HepG2 (cell line): ENCODE data around the gene GNAL. TPM values are rescaled to one million over a fixed set of nuclear protein-coding genes. Genes with fewer than 3 reads are reported as not detected.

Experiments
- CBX5 ChIP-seq: sonication (generic); formaldehyde crosslinking; IDR thresholded peaks from 2 replicates; pipeline ENCODE4 v1.4.0; 2020; ENCODE audit warnings: missing genetic modification reagents, borderline replicate concordance
- FLYWCH1 ChIP-seq: sonication (generic); formaldehyde crosslinking; IDR thresholded peaks from 2 replicates; pipeline ENCODE4 v1.8.1; 2023; ENCODE audit warnings: mild to moderate bottlenecking, missing genetic modification reagents
- NFKBIZ ChIP-seq: IDR thresholded peaks from 2 replicates; pipeline ENCODE4 v1.6.1; 2018; ENCODE audit warnings: missing genetic modification reagents, missing compliant biosample characterization
- NFRKB ChIP-seq: fragments of 450-650 bp; IDR thresholded peaks from 2 replicates; pipeline ENCODE4 v1.6.1; 2017
- PAWR ChIP-seq: sonication (generic); formaldehyde crosslinking; IDR thresholded peaks from 2 replicates; pipeline ENCODE4 v1.4.0; 2020; ENCODE audit warnings: missing genetic modification reagents, mild to moderate bottlenecking, borderline replicate concordance
- PHF20 ChIP-seq: sonication (generic); formaldehyde crosslinking; IDR thresholded peaks from 2 replicates; pipeline ENCODE4 v1.5.0; 2020; ENCODE audit warnings: mild to moderate bottlenecking, missing genetic modification reagents
- SMC3 ChIP-seq: IDR thresholded peaks from 2 replicates; pipeline ENCODE4 v1.6.1; 2011; ENCODE audit warnings: low read length, improper control_type of control experiment
- TEAD3 ChIP-seq: optimal IDR thresholded peaks from 2 replicates; pipeline ENCODE3; 2016; ENCODE audit warnings: borderline replicate concordance
- ZMYM4 ChIP-seq: sonication (generic); formaldehyde crosslinking; IDR thresholded peaks from 2 replicates; pipeline ENCODE4 v1.8.1; 2023; ENCODE audit warnings: mild to moderate bottlenecking, missing genetic modification reagents
- ZNF232 ChIP-seq: sonication (generic); formaldehyde crosslinking; IDR thresholded peaks from 2 replicates; pipeline ENCODE4 v1.4.0; 2020; ENCODE audit warnings: missing genetic modification reagents, borderline replicate concordance
- ZNF24 ChIP-seq: fragments of 450-650 bp; IDR thresholded peaks from 2 replicates; pipeline ENCODE4 v1.6.1; 2017; ENCODE audit warnings: antibody characterized with exemption, mild to moderate bottlenecking
- ZNF451 ChIP-seq: sonication (generic); formaldehyde crosslinking; IDR thresholded peaks from 2 replicates; pipeline ENCODE4 v1.5.0; 2020; ENCODE audit warnings: mild to moderate bottlenecking, missing genetic modification reagents
- ZNF761 ChIP-seq: sonication (generic); formaldehyde crosslinking; conservative IDR thresholded peaks from 2 replicates; pipeline ENCODE4 v1.4.0; 2020; ENCODE audit warnings: mild to moderate bottlenecking, missing genetic modification reagents
- ZNF766 ChIP-seq: sonication (generic); formaldehyde crosslinking; IDR thresholded peaks from 2 replicates; pipeline ENCODE4 v1.5.0; 2020; ENCODE audit warnings: missing genetic modification reagents, borderline replicate concordance
- ZSCAN21 ChIP-seq: sonication (generic); formaldehyde crosslinking; IDR thresholded peaks from 2 replicates; pipeline ENCODE4 v1.8.0; 2022; ENCODE audit warnings: mild to moderate bottlenecking, missing genetic modification reagents, moderate library complexity, borderline replicate concordance
- polyA plus RNA-seq, 8 experiments: library from polyadenylated mRNA; depleted of rRNA in 3 of 8; stranded (reverse) in 7 of 8; unstranded in 1 of 8; fragments of >200 nt; fragmentation: Illumina TruSeq in 4 of 8; extraction: Trizol in 4 of 8; gene quantifications; 2 replicates each; pipeline versions ENCODE4 v1.2.1 to v1.2.3, GENCODE V29; 2011 to 2016; ENCODE audit warnings: low read depth in 4 of 8, missing spikeins in 1 of 8, mixed read lengths in 1 of 8; ENCODE audit not compliant: insufficient read depth in 1 of 8
- total RNA-seq, 5 experiments: library from RNA; depleted of rRNA; stranded (reverse); fragments of >200 nt; fragmentation: Illumina TruSeq; extraction: Trizol; gene quantifications; 2 replicates each; pipeline ENCODE4 v1.2.3, GENCODE V29; 2016; ENCODE audit warnings: low read depth in 1 of 5
- TF ChIP-seq, protein P1 (sequence below): sonication (generic); formaldehyde crosslinking; IDR thresholded peaks from 2 replicates; pipeline ENCODE4 v1.5.1; 2020; ENCODE audit warnings: missing genetic modification reagents, mild to moderate bottlenecking, borderline replicate concordance
- TF ChIP-seq, protein P2 (sequence below): sonication (generic); formaldehyde crosslinking; conservative IDR thresholded peaks from 2 replicates; pipeline ENCODE4 v1.5.0; 2020; ENCODE audit warnings: missing genetic modification reagents
- TF ChIP-seq, protein P3 (sequence below): sonication (generic); formaldehyde crosslinking; IDR thresholded peaks from 2 replicates; pipeline ENCODE4 v1.5.0; 2020; ENCODE audit warnings: mild to moderate bottlenecking, missing genetic modification reagents, moderate library complexity
- TF ChIP-seq, protein P4 (sequence below): IDR thresholded peaks from 2 replicates; pipeline ENCODE4 v1.6.1; 2016; ENCODE audit warnings: missing genetic modification reagents, missing compliant biosample characterization

Gene GNAL
- total and polyA plus RNA-seq, 2 of the 13 experiments (the other 11 are each of a cell fraction or from before 2014, with no cell fraction given), result 0.87 to 1.4 TPM

DNA sequence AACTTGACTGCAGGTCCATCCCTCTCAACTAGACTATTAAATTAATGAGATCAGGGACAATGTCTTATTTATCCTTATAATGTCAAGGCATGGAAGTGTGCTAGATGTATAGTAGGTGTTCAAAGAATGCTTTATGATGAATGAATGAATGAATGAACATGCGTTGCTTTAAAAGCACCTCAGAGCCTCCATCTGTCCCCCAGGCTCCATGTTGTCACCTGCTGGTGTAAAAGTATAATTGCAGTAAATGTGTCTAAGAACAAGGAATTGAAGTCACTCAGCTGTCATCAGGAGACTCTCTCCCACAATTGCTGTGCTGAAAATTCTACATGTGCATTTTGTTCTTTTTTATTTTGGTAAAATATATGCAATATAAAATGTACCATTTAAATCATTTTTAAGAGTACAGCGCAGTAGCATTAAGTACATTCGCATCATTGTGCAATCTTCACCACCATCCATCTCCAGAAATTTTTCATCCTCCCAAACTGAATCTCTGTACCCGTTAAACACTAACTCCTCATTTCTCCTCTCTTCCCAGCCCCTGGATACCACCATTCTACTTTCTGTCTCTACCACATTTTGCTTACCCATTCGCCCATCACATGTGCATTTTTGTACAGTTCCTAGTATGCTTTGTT is 52.6 kb downstream of the GNAL start (continued):
- TF ChIP-seq ZNF24 (peak; percentile 81; the same call in 1 of the 2 replicates), ZSCAN21 (CRISPR knock-in tag) (no peak), NFKBIZ (CRISPR knock-in tag) (no peak), CBX5 (CRISPR knock-in tag) (no peak), NFRKB (no peak), ZNF761 (CRISPR knock-in tag) (no peak), FLYWCH1 (CRISPR knock-in tag) (no peak), PAWR (CRISPR knock-in tag) (no peak), PHF20 (CRISPR knock-in tag) (no peak), ZNF766 (no peak), TEAD3 (CRISPR knock-in tag) (no peak), ZNF451 (CRISPR knock-in tag) (no peak), ZNF232 (CRISPR knock-in tag) (no peak), SMC3 (peak; percentile 42), ZMYM4 (no peak)
- TF ChIP-seq, protein P1, sequence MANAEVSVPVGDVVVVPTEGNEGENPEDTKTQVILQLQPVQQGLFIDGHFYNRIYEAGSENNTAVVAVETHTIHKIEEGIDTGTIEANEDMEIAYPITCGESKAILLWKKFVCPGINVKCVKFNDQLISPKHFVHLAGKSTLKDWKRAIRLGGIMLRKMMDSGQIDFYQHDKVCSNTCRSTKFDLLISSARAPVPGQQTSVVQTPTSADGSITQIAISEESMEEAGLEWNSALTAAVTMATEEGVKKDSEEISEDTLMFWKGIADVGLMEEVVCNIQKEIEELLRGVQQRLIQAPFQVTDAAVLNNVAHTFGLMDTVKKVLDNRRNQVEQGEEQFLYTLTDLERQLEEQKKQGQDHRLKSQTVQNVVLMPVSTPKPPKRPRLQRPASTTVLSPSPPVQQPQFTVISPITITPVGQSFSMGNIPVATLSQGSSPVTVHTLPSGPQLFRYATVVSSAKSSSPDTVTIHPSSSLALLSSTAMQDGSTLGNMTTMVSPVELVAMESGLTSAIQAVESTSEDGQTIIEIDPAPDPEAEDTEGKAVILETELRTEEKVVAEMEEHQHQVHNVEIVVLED (CRISPR knock-in tag), result no peak
- TF ChIP-seq, protein P2, sequence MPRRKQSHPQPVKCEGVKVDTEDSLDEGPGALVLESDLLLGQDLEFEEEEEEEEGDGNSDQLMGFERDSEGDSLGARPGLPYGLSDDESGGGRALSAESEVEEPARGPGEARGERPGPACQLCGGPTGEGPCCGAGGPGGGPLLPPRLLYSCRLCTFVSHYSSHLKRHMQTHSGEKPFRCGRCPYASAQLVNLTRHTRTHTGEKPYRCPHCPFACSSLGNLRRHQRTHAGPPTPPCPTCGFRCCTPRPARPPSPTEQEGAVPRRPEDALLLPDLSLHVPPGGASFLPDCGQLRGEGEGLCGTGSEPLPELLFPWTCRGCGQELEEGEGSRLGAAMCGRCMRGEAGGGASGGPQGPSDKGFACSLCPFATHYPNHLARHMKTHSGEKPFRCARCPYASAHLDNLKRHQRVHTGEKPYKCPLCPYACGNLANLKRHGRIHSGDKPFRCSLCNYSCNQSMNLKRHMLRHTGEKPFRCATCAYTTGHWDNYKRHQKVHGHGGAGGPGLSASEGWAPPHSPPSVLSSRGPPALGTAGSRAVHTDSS, result no peak
- TF ChIP-seq, protein P3, sequence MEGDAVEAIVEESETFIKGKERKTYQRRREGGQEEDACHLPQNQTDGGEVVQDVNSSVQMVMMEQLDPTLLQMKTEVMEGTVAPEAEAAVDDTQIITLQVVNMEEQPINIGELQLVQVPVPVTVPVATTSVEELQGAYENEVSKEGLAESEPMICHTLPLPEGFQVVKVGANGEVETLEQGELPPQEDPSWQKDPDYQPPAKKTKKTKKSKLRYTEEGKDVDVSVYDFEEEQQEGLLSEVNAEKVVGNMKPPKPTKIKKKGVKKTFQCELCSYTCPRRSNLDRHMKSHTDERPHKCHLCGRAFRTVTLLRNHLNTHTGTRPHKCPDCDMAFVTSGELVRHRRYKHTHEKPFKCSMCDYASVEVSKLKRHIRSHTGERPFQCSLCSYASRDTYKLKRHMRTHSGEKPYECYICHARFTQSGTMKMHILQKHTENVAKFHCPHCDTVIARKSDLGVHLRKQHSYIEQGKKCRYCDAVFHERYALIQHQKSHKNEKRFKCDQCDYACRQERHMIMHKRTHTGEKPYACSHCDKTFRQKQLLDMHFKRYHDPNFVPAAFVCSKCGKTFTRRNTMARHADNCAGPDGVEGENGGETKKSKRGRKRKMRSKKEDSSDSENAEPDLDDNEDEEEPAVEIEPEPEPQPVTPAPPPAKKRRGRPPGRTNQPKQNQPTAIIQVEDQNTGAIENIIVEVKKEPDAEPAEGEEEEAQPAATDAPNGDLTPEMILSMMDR (CRISPR knock-in tag), result peak; percentile 51
- TF ChIP-seq, protein P4, sequence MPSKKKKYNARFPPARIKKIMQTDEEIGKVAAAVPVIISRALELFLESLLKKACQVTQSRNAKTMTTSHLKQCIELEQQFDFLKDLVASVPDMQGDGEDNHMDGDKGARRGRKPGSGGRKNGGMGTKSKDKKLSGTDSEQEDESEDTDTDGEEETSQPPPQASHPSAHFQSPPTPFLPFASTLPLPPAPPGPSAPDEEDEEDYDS, result no peak
